CD14-positive monocyte (primary cell): ENCODE data around the gene CCNI2. TPM values are rescaled to one million over a fixed set of nuclear protein-coding genes. Genes with fewer than 3 reads are reported as not detected.
"Not testable (repeated sequence)": the region's sequence is repeated elsewhere in the genome, so short reads cannot be mapped to it uniquely, and the experiment has no call there.

ENCODE experiments used
- DNase-seq, 3 donors: peaks; one replicate each; pipeline ENCODE4 v3.0.0-alpha.2; 2011 to 2022
- H2AFZ ChIP-seq: 2 replicates; pipeline ENCODE4 v1.6.0; 2012; ENCODE audit warnings: mild to moderate bottlenecking, low read depth, low read length, inconsistent platforms; ENCODE audit not compliant: insufficient read depth, poor library complexity, severe bottlenecking
- H3K27ac ChIP-seq, 2 donors: 1 replicate in 1 of 2; 2 replicates in 1 of 2; pipeline ENCODE4 v1.5.1; 2012 to 2013; ENCODE audit warnings: low read length in 2 of 2, control low read depth in 1 of 2, inconsistent platforms in 1 of 2, low read depth in 1 of 2, mild to moderate bottlenecking in 1 of 2
- H3K27me3 ChIP-seq, 2 donors: one replicate each; pipeline versions ENCODE4 v1.6.0 to v1.6.1; 2011 to 2013; ENCODE audit warnings: low read length in 2 of 2; ENCODE audit not compliant: control insufficient read depth in 2 of 2, insufficient read depth in 2 of 2
- H3K36me3 ChIP-seq, 2 donors: replicated peaks in 1 of 2; 1 replicate in 1 of 2; 2 replicates in 1 of 2; pipeline versions ENCODE4 v1.5.1 to v1.6.1; 2012 to 2013; ENCODE audit warnings: low read length in 2 of 2, control low read depth in 1 of 2, inconsistent platforms in 1 of 2, mild to moderate bottlenecking in 1 of 2; ENCODE audit not compliant: insufficient read depth in 2 of 2, control insufficient read depth in 1 of 2
- H3K4me1 ChIP-seq, 2 donors: 1 replicate in 1 of 2; 2 replicates in 1 of 2; pipeline versions ENCODE4 v1.5.1 to v1.6.1; 2012 to 2013; ENCODE audit warnings: low read length in 2 of 2, control low read depth in 1 of 2, inconsistent platforms in 1 of 2, mild to moderate bottlenecking in 1 of 2, moderate library complexity in 1 of 2; ENCODE audit not compliant: insufficient read depth in 2 of 2, control insufficient read depth in 1 of 2
- H3K4me2 ChIP-seq: replicated peaks from 2 replicates; pipeline ENCODE3; 2012; ENCODE audit warnings: low read length, moderate library complexity, mild to moderate bottlenecking; ENCODE audit not compliant: poor library complexity, severe bottlenecking; ENCODE audit errors: extremely low read depth
- H3K4me3 ChIP-seq, 3 experiments: fragments of 200-600 bp in 1 of 3; sonication (generic) in 1 of 3; replicated peaks in 1 of 3; 1 replicate in 2 of 3; 2 replicates in 1 of 3; pipeline ENCODE4 v1.5.1; 2011 to 2013; ENCODE audit warnings: low read length in 3 of 3, mild to moderate bottlenecking in 3 of 3, control low read depth in 2 of 3, low read depth in 2 of 3, inconsistent platforms in 1 of 3, moderate library complexity in 1 of 3
- H3K79me2 ChIP-seq: 2 replicates; pipeline ENCODE4 v1.6.0; 2012; ENCODE audit warnings: mild to moderate bottlenecking, control low read depth, inconsistent platforms, low read length, moderate library complexity; ENCODE audit not compliant: insufficient read depth
- H3K9ac ChIP-seq: 2 replicates; pipeline ENCODE4 v1.6.0; 2017; ENCODE audit warnings: low read length, mild to moderate bottlenecking; ENCODE audit not compliant: insufficient read depth, poor library complexity, severe bottlenecking
- H3K9me3 ChIP-seq, 2 donors: replicated peaks in 1 of 2; 1 replicate in 1 of 2; 2 replicates in 1 of 2; pipeline versions ENCODE4 v1.5.1 to v1.6.1; 2012 to 2013; ENCODE audit warnings: low read length in 2 of 2, control low read depth in 1 of 2; ENCODE audit not compliant: control insufficient read depth in 1 of 2, insufficient read depth in 1 of 2
- H4K20me1 ChIP-seq: 2 replicates; pipeline ENCODE4 v1.6.0; 2012; ENCODE audit warnings: mild to moderate bottlenecking, low read length, control low read depth, moderate library complexity; ENCODE audit not compliant: insufficient read depth
- H3K27ac Mint-ChIP-seq, 7 donors: one replicate each; pipeline ENCODE4 v1.8.0; 2020; ENCODE audit warnings: mild to moderate bottlenecking in 7 of 7, mixed read lengths in 7 of 7, moderate library complexity in 6 of 7, inconsistent platforms in 2 of 7
- H3K27me3 Mint-ChIP-seq, 3 donors: one replicate each; pipeline ENCODE4 v1.8.0; 2021 to 2022; ENCODE audit warnings: low read depth in 3 of 3, mild to moderate bottlenecking in 3 of 3, mixed read lengths in 3 of 3, moderate library complexity in 3 of 3, inconsistent platforms in 1 of 3
- H3K36me3 Mint-ChIP-seq, 2 donors: one replicate each; pipeline ENCODE4 v1.8.0; 2020; ENCODE audit warnings: mixed read lengths in 2 of 2, inconsistent platforms in 1 of 2, mild to moderate bottlenecking in 1 of 2
- H3K4me1 Mint-ChIP-seq: one replicate; pipeline ENCODE4 v1.8.0; 2020; ENCODE audit warnings: mild to moderate bottlenecking, mixed read lengths
- H3K4me3 Mint-ChIP-seq, 2 donors: one replicate each; pipeline ENCODE4 v1.8.0; 2020; ENCODE audit warnings: mild to moderate bottlenecking in 2 of 2, mixed read lengths in 2 of 2, moderate library complexity in 1 of 2
- H3K9me3 Mint-ChIP-seq, 7 donors: one replicate each; pipeline ENCODE4 v1.8.0; 2020 to 2022; ENCODE audit warnings: mixed read lengths in 7 of 7, mild to moderate bottlenecking in 6 of 7, moderate library complexity in 6 of 7, inconsistent platforms in 2 of 7
- WGBS: methylation state at CpG from one replicate; pipeline ENCODE4 v1.1.5; 2013; ENCODE audit warnings: missing lambda C conversion rate; ENCODE audit not compliant: insufficient coverage; 5-methylcytosine and 5-hydroxymethylcytosine counted together
- intact Hi-C, 2 donors: fragments of 100-400 bp; cut with micrococcal nuclease; formaldehyde crosslinking; loops; one replicate each; pipeline versions ENCODE4 v1.15.0 to v1.15.1; 2023
- polyA plus RNA-seq, 3 donors: library from polyadenylated mRNA; depleted of rRNA in 1 of 3; unstranded in 2 of 3; stranded (reverse) in 1 of 3; fragments of 300-500 nt in 2 of 3; fragments of >200 nt in 1 of 3; fragmentation: Illumina TruSeq in 2 of 3; gene quantifications; 1 replicate in 2 of 3; 2 replicates in 1 of 3; pipeline ENCODE4 v1.2.3, GENCODE V29; 2012 to 2021
- TF ChIP-seq, protein P1 (sequence below): fragments of 200-600 bp; IDR thresholded peaks from one replicate; pipeline ENCODE4 v1.8.0; 2022; ENCODE audit warnings: antibody characterized with exemption, mild to moderate bottlenecking

The CCNI2 gene
- polyA plus RNA-seq, 3 donors: 0.72 TPM; not detected in 2

DNA sequence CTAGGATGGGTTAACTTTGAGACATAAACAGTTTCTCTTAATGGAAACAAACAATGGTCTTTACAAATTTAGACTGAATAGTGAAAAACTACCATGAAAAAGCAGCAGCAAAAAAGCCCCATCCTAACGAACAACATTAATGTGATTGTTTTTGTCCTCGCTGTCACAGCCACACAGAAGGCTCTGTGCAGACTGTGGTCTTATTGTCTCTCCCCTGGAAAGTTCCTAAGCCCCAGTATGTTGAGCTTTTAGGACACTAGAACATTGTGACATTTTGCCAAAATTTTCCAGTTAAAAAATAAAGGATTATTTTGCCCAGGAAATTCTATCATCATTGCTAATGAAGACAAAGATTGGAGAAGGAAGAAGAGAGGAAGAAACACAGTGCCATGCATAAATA is 53.3 kb downstream of the CCNI2 start:
- Mint-ChIP-seq H3K27me3 (peaks cover 24 to 50% (median 44%) of the 10 kb centered on the region in 3 donors), H3K27ac (no peak overlapping the region), H3K4me3 (peak overlapping the region in 1 of 2 donors; percentile 1), H3K9me3 (peaks cover 0 to 4% (median 3%) of the 10 kb centered on the region in 7 donors), H3K4me1 (peaks cover 5% of the 10 kb centered on the region), H3K36me3 (no peaks in the 10 kb centered on the region)
- Histone ChIP-seq H3K79me2 (no peaks in the 10 kb centered on the region), H3K27me3 (peaks cover 17 to 23% of the 10 kb centered on the region in 2 donors), H4K20me1 (no peaks in the 10 kb centered on the region), H3K9ac (no peak overlapping the region), H3K4me1 (no peaks in the 10 kb centered on the region), H3K36me3 (no peaks in the 10 kb centered on the region), H3K4me3 (no peak overlapping the region), H3K4me2 (no peak overlapping the region), H3K9me3 (no peaks in the 10 kb centered on the region), H3K27ac (no peak overlapping the region), H2AFZ (no peak overlapping the region)
- DNase-seq: no peak
- TF ChIP-seq, protein P1, sequence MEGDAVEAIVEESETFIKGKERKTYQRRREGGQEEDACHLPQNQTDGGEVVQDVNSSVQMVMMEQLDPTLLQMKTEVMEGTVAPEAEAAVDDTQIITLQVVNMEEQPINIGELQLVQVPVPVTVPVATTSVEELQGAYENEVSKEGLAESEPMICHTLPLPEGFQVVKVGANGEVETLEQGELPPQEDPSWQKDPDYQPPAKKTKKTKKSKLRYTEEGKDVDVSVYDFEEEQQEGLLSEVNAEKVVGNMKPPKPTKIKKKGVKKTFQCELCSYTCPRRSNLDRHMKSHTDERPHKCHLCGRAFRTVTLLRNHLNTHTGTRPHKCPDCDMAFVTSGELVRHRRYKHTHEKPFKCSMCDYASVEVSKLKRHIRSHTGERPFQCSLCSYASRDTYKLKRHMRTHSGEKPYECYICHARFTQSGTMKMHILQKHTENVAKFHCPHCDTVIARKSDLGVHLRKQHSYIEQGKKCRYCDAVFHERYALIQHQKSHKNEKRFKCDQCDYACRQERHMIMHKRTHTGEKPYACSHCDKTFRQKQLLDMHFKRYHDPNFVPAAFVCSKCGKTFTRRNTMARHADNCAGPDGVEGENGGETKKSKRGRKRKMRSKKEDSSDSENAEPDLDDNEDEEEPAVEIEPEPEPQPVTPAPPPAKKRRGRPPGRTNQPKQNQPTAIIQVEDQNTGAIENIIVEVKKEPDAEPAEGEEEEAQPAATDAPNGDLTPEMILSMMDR: no peak
- no CpG with 5 or more reads among the region's 2 CpGs for WGBS
- intact Hi-C loops: no loop called here

DNA sequence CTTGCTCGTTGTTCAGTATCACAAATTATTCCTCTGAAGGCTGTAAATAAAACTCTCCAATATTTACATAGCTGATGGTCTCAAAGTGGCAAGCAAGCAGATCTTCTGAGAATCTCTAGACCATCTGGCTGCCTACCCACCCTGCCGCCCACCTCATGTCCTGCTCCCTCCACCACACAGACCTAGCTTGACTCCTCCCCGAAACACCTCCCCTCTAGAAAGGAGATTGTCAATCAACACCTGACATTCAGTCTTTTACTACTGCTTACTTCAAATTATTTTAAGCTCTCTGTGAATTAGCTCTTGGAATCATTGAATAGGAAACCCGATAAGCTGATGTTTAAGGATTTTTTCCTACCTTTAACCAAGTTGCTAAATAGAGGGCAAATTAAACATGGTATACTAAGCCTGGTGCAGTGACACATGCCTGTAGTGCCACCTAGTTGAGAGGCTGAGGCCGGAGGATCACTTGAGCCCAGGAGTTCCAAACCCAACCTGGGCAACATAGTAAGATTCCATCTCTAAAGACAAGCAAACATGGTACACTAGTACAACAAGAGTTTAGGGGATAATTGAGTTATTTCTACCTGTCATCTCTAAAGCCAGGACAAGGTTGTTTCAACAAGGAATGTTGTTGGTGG is 54.9 kb downstream of the CCNI2 start:
- Mint-ChIP-seq H3K36me3 (no peaks in the 10 kb centered on the region), H3K9me3 (peaks cover 0 to 6% (median 3%) of the 10 kb centered on the region in 7 donors), H3K4me3 (peak overlapping the region in 1 of 2 donors; percentile 49), H3K27ac (no peak overlapping the region), H3K27me3 (peaks cover 30 to 53% (median 39%) of the 10 kb centered on the region in 3 donors), H3K4me1 (peaks cover 5% of the 10 kb centered on the region)
- intact Hi-C loops: no loop called here
- Histone ChIP-seq H3K79me2 (no peaks in the 10 kb centered on the region), H3K9ac (no peak overlapping the region), H3K36me3 (no peaks in the 10 kb centered on the region), H4K20me1 (no peaks in the 10 kb centered on the region), H3K9me3 (no peaks in the 10 kb centered on the region), H3K27me3 (peaks cover 17 to 26% of the 10 kb centered on the region in 2 donors), H2AFZ (no peak overlapping the region), H3K27ac (no peak overlapping the region), H3K4me2 (no peak overlapping the region), H3K4me3 (no peak overlapping the region), H3K4me1 (no peaks in the 10 kb centered on the region)
- TF ChIP-seq, protein P1: no peak
- WGBS: 72% methylated on average over 2 of the region's 5 CpGs
- no peak for DNase-seq

DNA sequence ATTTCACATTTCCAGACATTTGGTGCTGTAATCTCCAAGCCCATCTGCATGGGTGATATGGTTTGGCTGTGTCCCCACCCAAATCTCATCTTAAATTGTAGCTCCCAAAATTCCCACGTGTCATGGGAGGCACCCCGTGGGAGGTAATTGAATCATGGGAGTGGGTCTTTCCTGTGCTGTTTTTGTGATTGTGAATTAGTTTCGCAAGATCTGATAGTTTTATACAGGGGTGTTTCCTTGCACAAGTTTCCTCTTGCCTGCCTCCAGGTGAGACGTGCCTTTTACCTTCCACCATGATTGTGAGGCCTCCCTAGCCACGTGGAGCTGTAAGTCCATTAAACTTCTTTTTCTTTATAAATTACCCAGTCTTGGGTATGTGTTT is 55.5 kb downstream of the CCNI2 start:
- peaks cover 33 to 54% (median 40%) of the 10 kb centered on the region in 3 donors for H3K27me3 Mint-ChIP-seq
- H3K4me1 Mint-ChIP-seq, intact Hi-C loops, H3K4me1 ChIP-seq, H2AFZ ChIP-seq, H3K4me3 ChIP-seq, H3K79me2 ChIP-seq, H3K36me3 Mint-ChIP-seq, H3K36me3 ChIP-seq, DNase-seq, H3K9me3 ChIP-seq, H3K4me2 ChIP-seq, H3K27ac Mint-ChIP-seq, H4K20me1 ChIP-seq, H3K27ac ChIP-seq, H3K9ac ChIP-seq, H3K9me3 Mint-ChIP-seq: not testable (repeated sequence)
- no CpG with 5 or more reads among the region's 5 CpGs for WGBS
- H3K4me3 Mint-ChIP-seq: peak overlapping the region in 1 of 2 donors; percentile 32
- H3K27me3 ChIP-seq: peaks cover 15 to 26% of the 10 kb centered on the region in 2 donors
